Naive B cell (primary cell): ENCODE measurements around the gene TENT5C. TPM values are rescaled to one million over a fixed set of nuclear protein-coding genes. Genes with fewer than 3 reads are reported as not detected.
A peak's percentile ranks its signal among the peaks of the same experiment; 100 is the strongest.

Source experiments
- ATAC-seq, 2 donors: fragments of 150-1000 bp; cut with Tn5 transposase; 2 replicates each; pipeline ENCODE4 v1.10.0; 2021; ENCODE audit warnings: low read depth in 2 of 2, mild to moderate bottlenecking in 2 of 2, moderate library complexity in 2 of 2
- DNase-seq: peaks from one replicate; pipeline ENCODE4 v3.0.0; 2022
- H3K27ac Mint-ChIP-seq, 6 donors: one replicate each; pipeline ENCODE4 v1.8.0; 2020 to 2022; ENCODE audit warnings: mild to moderate bottlenecking in 6 of 6, mixed read lengths in 6 of 6, moderate library complexity in 5 of 6, inconsistent platforms in 2 of 6
- H3K27me3 Mint-ChIP-seq, 3 donors: one replicate each; pipeline ENCODE4 v1.8.0; 2021 to 2022; ENCODE audit warnings: mixed read lengths in 3 of 3, mild to moderate bottlenecking in 1 of 3
- H3K36me3 Mint-ChIP-seq, 2 donors: one replicate each; pipeline ENCODE4 v1.8.0; 2020 to 2022; ENCODE audit warnings: mixed read lengths in 2 of 2, inconsistent platforms in 1 of 2, mild to moderate bottlenecking in 1 of 2
- H3K4me1 Mint-ChIP-seq, 3 donors: one replicate each; pipeline ENCODE4 v1.8.0; 2020 to 2022; ENCODE audit warnings: mixed read lengths in 3 of 3, inconsistent platforms in 1 of 3, mild to moderate bottlenecking in 1 of 3, moderate library complexity in 1 of 3
- H3K4me3 Mint-ChIP-seq, 8 donors: one replicate each; pipeline ENCODE4 v1.8.0; 2020 to 2022; ENCODE audit warnings: mild to moderate bottlenecking in 8 of 8, mixed read lengths in 8 of 8, moderate library complexity in 8 of 8, inconsistent platforms in 2 of 8
- H3K9me3 Mint-ChIP-seq, 7 donors: one replicate each; pipeline ENCODE4 v1.8.0; 2020 to 2022; ENCODE audit warnings: mixed read lengths in 7 of 7, mild to moderate bottlenecking in 5 of 7, inconsistent platforms in 2 of 7, moderate library complexity in 1 of 7
- polyA plus RNA-seq, 6 donors: library from polyadenylated mRNA; unstranded; fragments of 300-500 nt; fragmentation: Illumina TruSeq; gene quantifications; one replicate each; pipeline ENCODE4 v1.2.3, GENCODE V29; 2021; ENCODE audit warnings: low read depth in 6 of 6

Gene TENT5C
- polyA plus RNA-seq, 6 donors from 2014 or later: 55.9 to 92.4 (median 65.2) TPM

- Mint-ChIP-seq H3K4me3 (peak overlapping the region in 2 of 8 donors; percentile 2 to 18), H3K36me3 (peaks cover 35 to 41% of the 10 kb centered on the region in 2 donors)
Measured at GRCh38 chr1:117628343-117628742, 22.5 kb downstream of the TENT5C start.

DNA sequence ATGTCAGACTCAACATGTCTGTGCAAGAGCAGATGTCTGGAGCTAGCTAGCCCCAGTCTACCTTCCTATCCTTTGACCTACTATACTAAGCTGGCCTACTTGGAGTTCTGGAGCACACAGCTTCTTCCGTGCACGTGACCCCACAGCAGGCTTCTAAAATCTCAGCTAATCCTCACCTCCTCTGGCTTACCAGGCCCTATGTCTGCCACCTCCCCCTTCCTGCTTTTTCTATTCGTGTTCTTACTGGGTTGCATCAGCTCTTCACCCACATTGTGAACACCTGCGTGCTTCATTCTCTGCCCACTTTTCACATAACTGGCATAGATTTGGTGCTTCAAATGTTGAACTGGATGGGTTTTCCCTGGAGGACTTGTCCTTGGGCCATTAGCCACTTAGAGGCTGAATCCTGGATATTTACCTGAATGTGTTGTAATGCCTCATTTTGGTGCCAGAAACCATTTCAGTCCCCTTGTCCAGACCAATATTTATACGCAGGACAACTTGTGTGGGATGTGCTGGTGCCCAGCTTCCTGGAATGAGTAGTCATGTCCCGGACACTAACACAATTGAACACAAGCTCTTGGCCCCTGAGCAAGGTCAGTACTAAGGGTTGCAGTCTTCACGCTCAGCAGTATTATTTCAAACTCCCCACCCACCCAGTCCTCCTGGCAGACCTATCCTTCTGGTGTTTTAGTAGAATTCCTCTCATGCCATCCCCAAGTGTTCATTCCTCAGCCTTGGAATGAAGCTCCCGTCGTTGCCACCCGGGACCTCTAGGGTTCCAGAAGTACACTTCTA is 24.0 kb downstream of the TENT5C start:
- H3K9me3 Mint-ChIP-seq: no peaks in the 10 kb centered on the region
- peaks cover 20 to 26% of the 10 kb centered on the region in 2 donors for H3K36me3 Mint-ChIP-seq
- H3K27ac Mint-ChIP-seq: peak overlapping the region; percentile 30 to 96 (median 78)
- ATAC-seq: no peak
- no peaks in the 10 kb centered on the region for H3K27me3 Mint-ChIP-seq
- no peak for DNase-seq
- peak overlapping the region in 5 of 8 donors; percentile 18 to 60 (median 40) for H3K4me3 Mint-ChIP-seq
- H3K4me1 Mint-ChIP-seq: peaks cover 67 to 97% (median 79%) of the 10 kb centered on the region in 3 donors

More at GRCh38 chr1:117628343-117628742, 22.5 kb downstream of the TENT5C start:
- H3K27ac Mint-ChIP-seq: peak overlapping the region in 5 of 6 donors; percentile 47 to 96 (median 92)
- ATAC-seq (no peak), DNase-seq (no peak)
- no peaks in the 10 kb centered on the region for H3K27me3 Mint-ChIP-seq
- H3K4me1 Mint-ChIP-seq: peaks cover 64 to 99% (median 78%) of the 10 kb centered on the region in 3 donors
- H3K9me3 Mint-ChIP-seq: no peaks in the 10 kb centered on the region

DNA sequence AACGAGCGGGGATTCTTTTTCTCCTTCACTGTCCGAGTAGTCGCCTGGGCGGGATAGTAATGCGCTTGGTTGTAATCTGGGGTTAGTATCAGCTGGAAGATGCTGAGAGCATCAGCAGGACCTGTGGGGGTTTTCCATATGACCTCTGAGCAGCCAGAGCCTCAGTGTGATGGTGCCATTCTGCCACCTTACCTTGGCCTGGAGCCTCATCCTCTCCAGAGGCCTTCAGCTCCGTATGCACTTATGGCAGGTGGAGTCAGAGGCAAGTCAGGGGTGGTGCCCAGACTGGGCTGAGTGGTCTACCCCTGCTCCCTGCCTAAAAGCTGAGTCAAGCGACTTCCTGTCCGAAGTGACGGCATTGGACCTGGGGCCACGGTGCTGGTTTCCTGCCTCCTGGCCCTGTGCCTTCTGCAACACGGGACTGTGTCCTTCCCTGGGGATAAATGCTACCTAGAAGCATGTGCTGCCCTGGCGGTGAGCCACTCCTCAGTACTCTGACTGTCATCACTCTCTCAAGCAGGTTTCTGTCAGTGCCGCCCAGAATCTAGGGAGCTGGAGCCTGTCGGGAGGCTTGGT is 24.7 kb downstream of the TENT5C start:
- peaks cover 68 to 97% (median 80%) of the 10 kb centered on the region in 3 donors for H3K4me1 Mint-ChIP-seq
- H3K9me3 Mint-ChIP-seq: no peaks in the 10 kb centered on the region
- peaks cover 13 to 19% of the 10 kb centered on the region in 2 donors for H3K36me3 Mint-ChIP-seq
- DNase-seq: no peak
- peak overlapping the region in 5 of 6 donors; percentile 62 to 86 (median 79) for H3K27ac Mint-ChIP-seq
- H3K27me3 Mint-ChIP-seq: no peaks in the 10 kb centered on the region
- H3K4me3 Mint-ChIP-seq: no peak overlapping the region
- no peak for ATAC-seq

DNA sequence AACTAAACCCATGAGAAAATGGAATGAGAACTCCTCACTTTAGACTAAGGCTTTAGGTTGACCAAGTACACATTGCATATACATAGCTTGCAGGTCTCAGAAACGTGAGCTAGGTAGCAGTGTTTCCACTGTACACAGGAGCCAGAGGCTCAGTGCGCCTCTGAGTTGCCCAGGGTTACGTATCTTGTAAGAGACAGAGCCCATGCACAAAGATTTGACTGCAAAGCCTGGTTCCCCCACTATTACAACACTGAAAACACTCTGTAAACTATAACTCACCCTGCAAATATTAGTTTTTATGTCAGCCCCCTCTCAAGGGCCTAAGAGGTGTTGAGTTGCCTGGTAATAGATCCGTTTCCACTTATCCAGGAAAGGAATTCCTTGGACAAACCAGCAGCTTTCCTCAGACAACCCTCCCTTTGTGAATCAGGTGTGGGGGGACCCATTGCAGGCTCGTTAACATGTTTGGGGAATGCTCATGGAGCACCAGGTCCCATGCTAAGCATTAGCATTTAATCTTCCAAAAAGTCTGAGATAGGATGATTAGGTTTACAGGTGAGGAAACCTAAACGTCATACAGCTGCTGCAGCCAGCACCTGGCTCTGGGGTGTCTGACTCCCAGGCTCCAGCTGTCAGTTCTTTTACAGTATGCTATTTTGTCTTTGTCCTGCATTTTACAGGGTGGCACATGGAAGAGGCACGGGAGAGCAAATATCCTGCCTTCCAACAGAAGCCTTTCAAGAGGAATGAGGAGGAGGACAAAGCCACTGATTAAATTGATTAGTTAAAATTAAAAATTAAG is 25.7 kb downstream of the TENT5C start:
- H3K36me3 Mint-ChIP-seq: peaks cover 10 to 19% of the 10 kb centered on the region in 2 donors

GRCh38 chr1:117632269-117633067 is 26.6 kb downstream of the TENT5C start:
- H3K27ac Mint-ChIP-seq: peak overlapping the region; percentile 18 to 84 (median 69)
- no peak for ATAC-seq
- no peaks in the 10 kb centered on the region for H3K9me3 Mint-ChIP-seq
- H3K4me3 Mint-ChIP-seq: peak overlapping the region in 7 of 8 donors; percentile 32 to 72 (median 51)
- DNase-seq: no peak
- peaks cover 70 to 97% (median 83%) of the 10 kb centered on the region in 3 donors for H3K4me1 Mint-ChIP-seq
- H3K36me3 Mint-ChIP-seq: peaks cover 10 to 19% of the 10 kb centered on the region in 2 donors
- H3K27me3 Mint-ChIP-seq: no peaks in the 10 kb centered on the region

More for the DNA sequence above, 25.7 kb downstream of the TENT5C start:
- Mint-ChIP-seq H3K4me1 (peaks cover 70 to 97% (median 83%) of the 10 kb centered on the region in 3 donors), H3K4me3 (peak overlapping the region in 1 of 8 donors; percentile 51), H3K27ac (peak overlapping the region in 2 of 6 donors; percentile 32 to 72), H3K27me3 (no peaks in the 10 kb centered on the region), H3K9me3 (no peaks in the 10 kb centered on the region)
- no peak for DNase-seq
- ATAC-seq: no peak

- Mint-ChIP-seq H3K9me3 (no peaks in the 10 kb centered on the region), H3K36me3 (peaks cover 10 to 19% of the 10 kb centered on the region in 2 donors), H3K4me1 (peaks cover 71 to 97% (median 84%) of the 10 kb centered on the region in 3 donors), H3K27me3 (no peaks in the 10 kb centered on the region), H3K27ac (peak overlapping the region in 5 of 6 donors; percentile 32 to 71 (median 39)), H3K4me3 (peak overlapping the region in 5 of 8 donors; percentile 32 to 72 (median 51))
- DNase-seq (no peak), ATAC-seq (no peak)
Measured at GRCh38 chr1:117633068-117633345, 27.2 kb downstream of the TENT5C start.

DNA sequence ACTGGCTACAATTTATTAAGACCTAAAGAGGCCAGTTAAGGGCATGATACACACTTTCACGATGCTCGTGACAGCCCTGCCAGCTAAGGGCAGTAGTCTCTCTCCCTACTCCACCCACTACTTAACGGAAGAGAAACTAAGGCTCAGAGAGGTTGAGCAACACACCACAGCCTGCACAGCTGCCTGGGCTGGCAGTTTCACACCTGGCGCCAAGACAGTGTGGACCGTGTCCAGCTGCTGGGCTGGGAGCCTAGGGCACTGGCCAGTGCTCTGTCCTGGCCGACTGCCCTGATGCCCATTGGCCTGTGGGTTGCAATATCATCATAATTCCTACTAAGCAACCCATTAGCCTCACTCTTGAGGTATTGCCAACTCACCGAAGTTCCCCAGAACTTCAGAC is 27.6 kb downstream of the TENT5C start:
- Mint-ChIP-seq H3K4me3 (peak overlapping the region in 2 of 8 donors; percentile 32 to 55), H3K36me3 (peaks cover 10 to 19% of the 10 kb centered on the region in 2 donors), H3K27me3 (no peaks in the 10 kb centered on the region), H3K9me3 (no peaks in the 10 kb centered on the region), H3K4me1 (peaks cover 74 to 97% (median 88%) of the 10 kb centered on the region in 3 donors), H3K27ac (peak overlapping the region; percentile 24 to 67 (median 39))
- DNase-seq (no peak), ATAC-seq (no peak)

DNA sequence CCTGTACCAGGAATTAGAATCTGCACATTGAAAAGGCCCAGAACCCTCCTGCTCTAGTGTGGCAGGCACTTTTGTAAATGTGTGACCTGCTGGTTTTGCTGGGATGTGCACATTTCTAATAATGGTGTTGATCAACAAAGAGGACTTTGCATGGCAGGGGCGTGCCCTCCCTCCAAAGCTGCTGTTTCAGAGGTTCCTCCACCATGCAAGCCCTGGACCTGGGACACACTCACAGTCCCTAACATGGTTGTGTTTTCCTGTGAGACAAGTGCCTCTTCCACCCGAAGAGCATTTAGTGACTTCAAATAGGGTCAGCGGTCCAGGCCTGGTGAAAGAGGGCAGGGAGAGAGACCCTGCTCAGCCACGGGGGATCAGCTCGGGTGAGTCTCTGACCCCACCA is 28.1 kb downstream of the TENT5C start:
- peaks cover 76 to 97% (median 88%) of the 10 kb centered on the region in 3 donors for H3K4me1 Mint-ChIP-seq
- DNase-seq (no peak), ATAC-seq (no peak)
- H3K27ac Mint-ChIP-seq: peak overlapping the region in 4 of 6 donors; percentile 11 to 76 (median 36)
- H3K36me3 Mint-ChIP-seq: peaks cover 7 to 16% of the 10 kb centered on the region in 2 donors
- no peak overlapping the region for H3K4me3 Mint-ChIP-seq
- H3K9me3 Mint-ChIP-seq: no peaks in the 10 kb centered on the region
- H3K27me3 Mint-ChIP-seq: no peaks in the 10 kb centered on the region

- no peaks in the 10 kb centered on the region for H3K27me3 Mint-ChIP-seq
- peaks cover 70 to 92% (median 84%) of the 10 kb centered on the region in 3 donors for H3K4me1 Mint-ChIP-seq
Measured at GRCh38 chr1:117634631-117635030, 28.8 kb downstream of the TENT5C start.

DNA sequence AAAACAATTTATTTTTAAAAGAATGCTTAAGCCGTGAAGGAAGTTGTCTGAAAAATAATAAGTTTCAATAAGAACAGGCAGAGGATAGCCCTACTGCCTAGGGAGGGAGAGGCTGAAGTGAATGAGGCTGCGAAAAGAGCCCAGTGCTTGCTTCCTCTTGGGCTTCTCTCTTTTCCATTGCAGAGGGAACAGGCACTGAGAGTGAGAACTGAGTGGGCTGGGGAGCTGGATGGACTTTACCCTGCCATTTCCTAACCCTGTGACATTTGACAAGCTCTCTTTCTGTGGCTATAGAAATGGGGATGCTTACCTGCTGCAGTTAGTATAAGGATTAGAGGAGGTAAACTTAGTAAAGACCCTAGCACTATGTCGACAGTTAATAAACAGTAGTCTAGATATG is 30.0 kb downstream of the TENT5C start:
- DNase-seq: no peak
- H3K4me3 Mint-ChIP-seq: peak overlapping the region; percentile 2 to 87 (median 72)
- peaks cover 65 to 88% (median 73%) of the 10 kb centered on the region in 3 donors for H3K4me1 Mint-ChIP-seq
- no peaks in the 10 kb centered on the region for H3K9me3 Mint-ChIP-seq
- peak in 1 of 2 donors; percentile 13 for ATAC-seq
- H3K27ac Mint-ChIP-seq: peak overlapping the region; percentile 88 to 97 (median 94)
- H3K27me3 Mint-ChIP-seq: no peaks in the 10 kb centered on the region
- H3K36me3 Mint-ChIP-seq: no peaks in the 10 kb centered on the region

More at GRCh38 chr1:117634631-117635030, 28.8 kb downstream of the TENT5C start:
- H3K27ac Mint-ChIP-seq: peak overlapping the region in 4 of 6 donors; percentile 16 to 84 (median 47)
- peak overlapping the region in 1 of 8 donors; percentile 73 for H3K4me3 Mint-ChIP-seq
- peaks cover under 1 to 9% of the 10 kb centered on the region in 2 donors for H3K36me3 Mint-ChIP-seq
- ATAC-seq: no peak
- H3K9me3 Mint-ChIP-seq: no peaks in the 10 kb centered on the region
- no peak for DNase-seq

GRCh38 chr1:117636637-117637425 is 31.0 kb downstream of the TENT5C start:
- H3K4me3 Mint-ChIP-seq: peak overlapping the region; percentile 18 to 87 (median 72)
- H3K27ac Mint-ChIP-seq: peak overlapping the region; percentile 88 to 97 (median 94)
- no peaks in the 10 kb centered on the region for H3K27me3 Mint-ChIP-seq
- no peaks in the 10 kb centered on the region for H3K36me3 Mint-ChIP-seq
- DNase-seq (peak; percentile 71), ATAC-seq (peak; percentile 88)
- H3K4me1 Mint-ChIP-seq: peaks cover 65 to 78% (median 78%) of the 10 kb centered on the region in 3 donors
- no peaks in the 10 kb centered on the region for H3K9me3 Mint-ChIP-seq

GRCh38 chr1:117638141-117638540 is 32.3 kb downstream of the TENT5C start:
- Mint-ChIP-seq H3K4me1 (peaks cover 57 to 65% (median 64%) of the 10 kb centered on the region in 3 donors), H3K4me3 (peak overlapping the region in 4 of 8 donors; percentile 43 to 73 (median 56)), H3K36me3 (no peaks in the 10 kb centered on the region), H3K27ac (peak overlapping the region; percentile 6 to 92 (median 72)), H3K9me3 (no peaks in the 10 kb centered on the region), H3K27me3 (no peaks in the 10 kb centered on the region)
- ATAC-seq (no peak), DNase-seq (no peak)
